Head of caudate nucleus (tissue), 42 donors: ENCODE measurements around the gene CDK5RAP3.
"Not testable (repeated sequence)": the region's sequence is repeated elsewhere in the genome, so short reads cannot be mapped to it uniquely, and the experiment has no call there.

Source experiments
- DNase-seq, 42 donors: peaks; one replicate each; pipeline versions ENCODE4 v3.0.0 to v3.0.0-alpha.2; 2020 to 2021; ENCODE audit warnings: mixed read lengths in 7 of 42
- intact Hi-C: fragments of 100-400 bp; cut with DNase I; formaldehyde crosslinking; loops from one replicate; pipeline ENCODE4 v1.15.0; 2022

The CDK5RAP3 gene

DNA sequence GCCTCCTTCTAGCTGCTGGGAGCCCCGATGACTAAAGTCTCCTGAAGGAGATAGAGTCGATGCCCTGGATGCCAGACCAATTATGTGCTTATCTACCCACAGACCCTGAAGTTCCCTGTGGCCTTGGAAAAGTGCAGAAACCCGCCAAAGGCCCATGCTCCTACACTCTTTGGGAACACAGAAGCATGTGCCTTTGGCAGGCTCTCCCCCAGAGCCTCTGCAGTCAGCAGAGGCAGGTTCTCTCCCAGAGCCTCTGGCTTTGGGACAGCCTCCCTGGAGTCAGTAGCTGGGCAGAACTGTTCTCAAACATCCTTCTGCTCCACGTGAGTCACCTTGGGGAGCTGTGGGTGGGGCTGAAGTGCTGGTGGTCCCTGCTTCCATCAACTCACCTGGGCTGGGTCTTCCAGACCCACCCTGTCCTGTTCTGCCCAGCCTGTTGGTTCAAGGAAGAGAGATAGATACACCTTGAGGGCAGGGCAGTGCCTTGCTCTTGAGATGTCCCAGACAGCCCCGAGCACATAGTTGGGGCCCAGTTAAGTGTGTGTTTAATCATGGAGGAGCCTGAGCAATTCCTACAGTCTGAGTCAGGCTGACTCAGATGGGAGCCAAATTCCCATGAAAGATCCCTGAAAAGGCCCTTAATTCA, 3.2 kb upstream of the CDK5RAP3 start:
- no peak for DNase-seq
- intact Hi-C loops, result no loop called here

DNA sequence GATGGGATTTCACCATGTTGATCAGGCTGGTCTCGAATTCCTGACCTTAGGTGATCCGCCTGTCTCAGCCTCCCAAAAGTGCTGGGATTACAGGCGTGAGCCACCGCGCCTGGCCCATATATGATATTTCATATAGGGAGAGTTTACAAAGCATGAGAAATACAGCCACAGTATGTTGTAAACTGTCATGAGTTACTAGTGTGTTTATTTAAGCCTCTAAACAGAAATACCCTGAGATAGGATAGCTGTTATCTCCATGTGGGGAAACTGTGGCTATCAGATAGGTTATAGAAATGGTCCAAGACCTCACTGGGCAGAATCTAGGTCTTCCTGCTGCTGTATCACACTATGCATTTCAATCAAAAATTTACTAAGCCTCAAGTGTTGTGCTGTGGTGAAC, 2.1 kb upstream of the CDK5RAP3 start:
- intact Hi-C loops, result no loop called here
- no peak for DNase-seq

- intact Hi-C loops, result loop anchor here (2.0 to 5.0 kb wide), 2 partner anchors 73 to 133 kb away; partner anchors contain the start of gene SP2
- no peak for DNase-seq
These were observed 786 bp upstream of the CDK5RAP3 start for GRCh38 chr17:47969930-47970724.

DNA sequence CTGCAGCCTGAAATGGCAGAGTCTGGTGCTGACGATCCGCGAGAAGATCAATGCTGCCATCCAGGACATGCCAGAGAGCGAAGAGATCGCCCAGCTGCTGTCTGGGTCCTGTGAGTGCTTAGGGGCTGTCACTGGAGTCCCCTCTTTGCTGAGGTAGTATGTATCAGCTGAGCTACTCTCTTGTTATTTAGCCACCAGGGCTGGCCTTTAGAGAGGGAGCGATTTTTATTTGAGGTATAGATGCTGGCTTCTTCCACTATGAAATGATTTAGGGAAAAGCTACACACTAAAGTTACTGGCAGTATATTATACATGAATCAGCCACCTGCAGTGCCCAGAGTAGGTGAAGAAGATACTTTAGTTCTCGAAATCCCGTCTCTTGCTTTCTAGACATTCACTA, 2.6 kb downstream of the CDK5RAP3 start:
- intact Hi-C loops, result loop anchor here (5.0 kb wide), 1 partner anchor 136 kb away; no protein-coding TSS in a partner anchor
- no peak for DNase-seq

GRCh38 chr17:47975189-47975822, 4.4 kb downstream of the CDK5RAP3 start:
- intact Hi-C loops, result no loop called here

GRCh38 chr17:47975823-47976205, 4.9 kb downstream of the CDK5RAP3 start:
- intact Hi-C loops, result no loop called here
- DNase-seq, result no peak

More at GRCh38 chr17:47975189-47975822, 4.4 kb downstream of the CDK5RAP3 start:
- DNase-seq, result no peak

DNA sequence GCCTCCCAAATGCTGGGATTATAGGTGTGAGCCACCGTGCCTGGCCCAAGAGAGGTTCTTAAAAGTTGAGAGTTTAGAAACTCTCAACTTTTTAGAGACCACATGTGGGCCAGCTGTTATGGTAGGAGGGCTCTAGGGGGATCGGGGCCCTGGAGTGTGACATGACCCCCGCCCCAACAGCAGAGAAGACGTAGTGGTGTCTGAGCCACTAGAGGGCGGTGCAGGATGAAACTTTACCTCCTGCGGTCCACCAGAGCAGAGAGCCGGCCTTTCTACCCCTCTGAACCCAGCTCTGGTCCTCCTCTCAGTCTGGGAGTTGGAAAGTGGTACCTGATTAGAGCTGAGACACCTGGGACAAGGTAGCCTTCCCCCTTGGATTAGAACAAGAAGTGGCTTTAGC, 7.4 kb downstream of the CDK5RAP3 start:
- DNase-seq, result peak; percentile 35 to 86 (median 67)
- intact Hi-C loops, result loop anchor here (2.0 kb wide), 1 partner anchor 40 kb away; no protein-coding TSS in a partner anchor

GRCh38 chr17:47980541-47980940, 9.6 kb downstream of the CDK5RAP3 start:
- DNase-seq, result no peak
- intact Hi-C loops, result no loop called here

DNA sequence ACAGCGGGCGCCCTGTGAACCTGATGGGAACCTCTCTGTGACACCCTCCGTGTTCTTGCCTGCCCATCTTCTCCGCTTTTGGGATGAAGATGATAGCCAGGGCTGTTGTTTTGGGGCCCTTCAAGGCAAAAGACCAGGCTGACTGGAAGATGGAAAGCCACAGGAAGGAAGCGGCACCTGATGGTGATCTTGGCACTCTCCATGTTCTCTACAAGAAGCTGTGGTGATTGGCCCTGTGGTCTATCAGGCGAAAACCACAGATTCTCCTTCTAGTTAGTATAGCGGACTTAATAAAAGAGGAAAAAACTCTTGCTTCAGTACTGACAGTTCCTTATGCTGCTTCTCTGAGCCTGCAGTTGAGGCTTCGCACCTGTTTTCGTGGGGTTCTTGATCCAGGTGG, 10.5 kb downstream of the CDK5RAP3 start:
- no peak for DNase-seq
- intact Hi-C loops, result no loop called here

DNA sequence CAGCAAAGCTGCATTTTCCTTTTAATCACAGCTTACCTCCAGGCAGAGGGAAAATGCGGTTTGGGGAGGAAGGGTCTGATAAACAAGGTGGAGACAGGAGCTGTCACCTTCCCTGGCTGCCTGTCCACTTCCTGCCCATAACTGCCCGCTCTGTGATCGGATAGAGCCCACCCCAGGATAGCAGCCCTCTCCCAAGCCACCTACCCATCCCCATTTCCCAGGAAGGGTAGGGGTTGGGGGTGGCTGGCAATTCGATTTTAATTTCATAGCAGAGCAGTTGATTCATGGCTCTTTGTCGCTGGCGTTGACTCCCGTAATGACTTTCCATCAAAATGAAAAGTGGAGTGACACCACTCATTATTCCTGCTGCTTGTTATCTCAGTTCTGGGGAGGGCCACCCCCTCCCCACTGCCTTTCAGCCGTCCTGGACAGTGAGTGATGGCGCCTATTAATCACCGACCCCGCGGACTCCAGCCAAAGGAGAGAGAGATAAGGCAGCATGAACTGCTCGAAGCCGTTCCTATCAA, 11.2 kb downstream of the CDK5RAP3 start:
- DNase-seq, result no peak
- intact Hi-C loops, result no loop called here

- peak in 1 of 42 donors; percentile 40 for DNase-seq
- intact Hi-C loops, result no loop called here
These were observed 11.9 kb downstream of the CDK5RAP3 start for GRCh38 chr17:47982645-47983390.

DNA sequence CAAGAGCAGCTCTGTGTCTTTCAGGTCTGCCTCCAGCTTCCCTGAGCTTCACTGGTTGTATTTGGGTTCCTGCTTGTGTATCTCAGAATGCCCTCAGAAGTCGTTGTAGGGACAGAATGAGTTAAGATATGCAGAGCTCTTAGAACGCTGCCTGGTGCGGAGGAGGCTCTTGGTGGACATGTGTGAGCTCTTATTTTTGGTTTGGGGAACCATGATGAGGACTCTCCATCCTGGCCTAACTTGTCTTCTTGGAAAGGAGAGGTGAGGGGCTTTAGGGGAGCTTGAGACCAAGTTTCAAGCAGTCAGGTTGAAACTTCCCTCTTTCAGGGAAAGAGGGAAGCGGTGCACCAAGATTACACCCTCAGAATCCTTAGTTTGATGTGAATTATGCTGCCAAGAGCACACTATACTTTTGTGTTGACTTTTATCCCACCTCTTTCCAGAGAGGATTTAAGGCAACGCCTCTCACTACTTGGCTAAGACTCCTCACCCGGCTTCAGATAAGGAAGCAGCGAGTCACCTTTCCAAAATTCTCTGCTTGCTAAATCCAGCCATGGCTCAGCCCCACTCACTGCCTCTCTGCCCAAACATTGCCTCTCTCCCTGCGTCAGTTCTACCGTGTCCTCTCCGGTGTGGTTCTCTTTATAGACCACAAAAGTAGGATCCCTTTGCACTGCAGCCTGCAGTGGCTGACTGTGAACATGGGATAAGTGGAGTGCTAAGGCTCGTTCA, 12.7 kb downstream of the CDK5RAP3 start:
- peak in 10 of 42 donors; percentile 19 to 72 (median 30) for DNase-seq
- intact Hi-C loops, result no loop called here

DNA sequence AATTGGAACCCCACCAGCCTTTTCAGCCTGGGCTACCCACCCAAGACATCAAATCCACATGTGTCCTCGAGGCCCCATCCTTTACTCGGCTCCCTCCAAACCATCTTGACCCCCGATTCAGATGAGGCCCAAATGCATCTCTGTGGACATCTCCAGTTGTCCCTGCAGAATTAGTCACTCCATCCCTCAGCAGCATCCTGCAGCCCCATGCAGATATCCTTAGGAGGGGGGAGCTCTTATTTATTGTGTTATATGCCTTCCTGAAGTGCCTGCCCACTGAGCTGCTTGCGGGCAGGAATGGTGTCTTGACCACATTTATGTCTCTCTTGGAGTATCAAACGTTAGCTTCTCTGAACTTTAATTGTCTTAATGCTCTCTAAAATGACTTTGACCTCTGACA, 15.6 kb downstream of the CDK5RAP3 start:
- intact Hi-C loops, result no loop called here
- no peak for DNase-seq

DNA sequence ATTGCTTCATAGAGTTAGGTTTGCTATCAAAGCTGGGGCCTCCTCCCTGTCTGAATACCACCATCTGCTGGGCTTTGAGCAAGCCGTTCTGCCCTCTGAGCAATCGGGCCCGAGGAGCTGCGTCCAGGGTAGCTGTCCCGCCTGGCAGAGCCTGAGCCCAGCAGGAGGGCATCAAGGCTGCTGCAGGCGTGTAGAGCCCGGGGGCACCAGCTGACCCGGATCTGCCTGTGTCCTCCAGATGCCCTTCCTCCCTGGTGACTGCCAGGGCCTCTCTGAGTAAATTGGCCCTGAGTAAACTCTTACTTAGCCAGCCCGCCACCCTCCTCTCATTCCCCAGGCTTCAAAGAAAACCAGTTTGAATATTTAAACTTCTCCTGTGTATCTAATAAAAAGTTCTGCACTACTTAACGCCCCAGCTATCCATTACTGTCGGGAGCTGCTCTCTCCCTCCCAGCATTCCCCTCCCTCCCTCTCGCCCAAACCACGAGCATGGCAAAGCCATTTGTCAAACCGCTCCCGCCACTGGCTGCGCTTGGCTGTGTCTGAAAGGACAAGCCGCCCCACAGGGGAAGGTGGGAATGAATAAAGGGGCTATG, 16.4 kb downstream of the CDK5RAP3 start:
- intact Hi-C loops, result no loop called here
- peak in 3 of 42 donors; percentile 22 to 50 (median 26) for DNase-seq

DNA sequence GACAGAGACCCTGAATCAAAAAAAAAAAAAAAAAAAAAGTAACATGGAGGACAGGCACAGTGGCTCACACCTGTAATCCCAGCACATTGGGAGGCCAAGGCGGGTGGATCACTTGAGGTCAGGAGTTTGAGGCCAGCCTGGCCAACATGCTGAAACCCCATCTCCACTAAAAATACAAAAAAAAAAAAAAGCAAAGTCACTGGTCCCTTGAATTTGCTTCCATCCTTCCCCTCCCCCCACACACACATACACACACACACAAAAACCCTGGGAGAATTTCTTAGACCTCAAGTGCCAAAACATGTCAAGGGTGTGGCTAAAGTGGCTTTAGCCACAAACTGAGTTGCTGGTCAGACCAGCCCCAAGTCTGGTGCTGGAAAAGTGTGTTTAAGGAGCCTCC, 17.5 kb downstream of the CDK5RAP3 start:
- intact Hi-C loops, DNase-seq: not testable (repeated sequence)

DNA sequence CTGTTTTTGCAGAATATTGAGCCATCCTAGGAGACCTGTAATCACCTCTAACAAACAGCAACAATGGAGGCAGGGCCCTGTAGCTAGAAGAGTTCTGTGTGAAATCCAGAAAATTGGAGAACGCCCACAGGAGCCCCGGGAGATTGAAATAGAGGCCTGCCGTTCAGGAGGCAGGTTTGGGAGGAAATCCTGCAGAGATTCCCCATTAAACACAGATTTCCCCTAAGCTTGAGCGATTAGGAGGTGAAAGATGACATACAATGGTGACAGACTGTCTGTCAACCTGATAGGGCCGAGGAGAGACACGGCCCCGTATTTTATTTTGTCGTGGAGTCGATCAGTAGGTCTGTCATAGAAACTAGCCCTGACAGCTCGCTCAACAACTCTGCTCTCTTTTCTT, 18.2 kb downstream of the CDK5RAP3 start:
- intact Hi-C loops, result no loop called here
- DNase-seq, result peak in 2 of 42 donors; percentile 33 to 47

- intact Hi-C loops, result no loop called here
- no peak for DNase-seq
These were observed 18.8 kb downstream of the CDK5RAP3 start for GRCh38 chr17:47989700-47990099.
